HepG2 (cell line): ENCODE measurements around the gene C1orf198. TPM values are rescaled to one million over a fixed set of nuclear protein-coding genes. Genes with fewer than 3 reads are reported as not detected.

Experiments used
- ARID5B ChIP-seq: IDR thresholded peaks from 2 replicates; pipeline ENCODE4 v1.4.0; 2020; ENCODE audit warnings: mild to moderate bottlenecking, missing genetic modification reagents
- ATF7-NPFF ChIP-seq: sonication (generic); formaldehyde crosslinking; IDR thresholded peaks from 2 replicates; pipeline ENCODE4 v1.8.1; 2023; ENCODE audit warnings: mild to moderate bottlenecking, low read depth, missing genetic modification reagents, moderate library complexity
- PLRG1 ChIP-seq: fragments of 450-650 bp; conservative IDR thresholded peaks from 2 replicates; pipeline ENCODE4 v1.6.1; 2016
- POLR2A ChIP-seq, 2 experiments: IDR thresholded peaks; 2 replicates each; pipeline ENCODE4 v1.6.1; 2011; ENCODE audit warnings: low read depth in 2 of 2, low read length in 2 of 2, mild to moderate bottlenecking in 1 of 2, moderate library complexity in 1 of 2; ENCODE audit not compliant: insufficient read depth in 1 of 2
- PRDM4 ChIP-seq: sonication (generic); formaldehyde crosslinking; IDR thresholded peaks from 2 replicates; pipeline ENCODE4 v1.9.0; 2021; ENCODE audit warnings: missing genetic modification reagents, borderline replicate concordance
- TMF1 ChIP-seq: sonication (generic); formaldehyde crosslinking; IDR thresholded peaks from 2 replicates; pipeline ENCODE4 v1.8.1; 2022; ENCODE audit warnings: low read depth, missing genetic modification reagents
- ZMYM4 ChIP-seq: sonication (generic); formaldehyde crosslinking; IDR thresholded peaks from 2 replicates; pipeline ENCODE4 v1.8.1; 2023; ENCODE audit warnings: mild to moderate bottlenecking, missing genetic modification reagents
- ZNF296 ChIP-seq: sonication (generic); formaldehyde crosslinking; conservative IDR thresholded peaks from 2 replicates; pipeline ENCODE4 v1.5.0; 2020; ENCODE audit warnings: mild to moderate bottlenecking, missing genetic modification reagents
- ZNF362 ChIP-seq: sonication (generic); formaldehyde crosslinking; IDR thresholded peaks from 2 replicates; pipeline ENCODE4 v1.4.0; 2020; ENCODE audit warnings: missing genetic modification reagents, mild to moderate bottlenecking, borderline replicate concordance
- ZNF749 ChIP-seq: sonication (generic); formaldehyde crosslinking; IDR thresholded peaks from 2 replicates; pipeline ENCODE4 v1.8.0; 2022; ENCODE audit warnings: mild to moderate bottlenecking, missing genetic modification reagents, moderate library complexity, borderline replicate concordance
- polyA plus RNA-seq, 8 experiments: library from polyadenylated mRNA; depleted of rRNA in 3 of 8; stranded (reverse) in 7 of 8; unstranded in 1 of 8; fragments of >200 nt; fragmentation: Illumina TruSeq in 4 of 8; extraction: Trizol in 4 of 8; gene quantifications; 2 replicates each; pipeline versions ENCODE4 v1.2.1 to v1.2.3, GENCODE V29; 2011 to 2016; ENCODE audit warnings: low read depth in 4 of 8, missing spikeins in 1 of 8, mixed read lengths in 1 of 8; ENCODE audit not compliant: insufficient read depth in 1 of 8
- total RNA-seq, 5 experiments: library from RNA; depleted of rRNA; stranded (reverse); fragments of >200 nt; fragmentation: Illumina TruSeq; extraction: Trizol; gene quantifications; 2 replicates each; pipeline ENCODE4 v1.2.3, GENCODE V29; 2016; ENCODE audit warnings: low read depth in 1 of 5
- TF ChIP-seq, protein P1 (sequence below), 2 experiments: fragments of 450-650 bp in 1 of 2; sonication (generic) in 1 of 2; formaldehyde crosslinking in 1 of 2; IDR thresholded peaks; 2 replicates each; pipeline versions ENCODE4 v1.6.1 to v1.8.0; 2016 to 2022; ENCODE audit warnings: antibody characterized with exemption in 1 of 2, mild to moderate bottlenecking in 1 of 2, missing genetic modification reagents in 1 of 2

The C1orf198 gene
- total and polyA plus RNA-seq, 2 of the 13 experiments (the other 11 are each of a cell fraction or from before 2014, with no cell fraction given), result 12.7 to 13.4 TPM

DNA sequence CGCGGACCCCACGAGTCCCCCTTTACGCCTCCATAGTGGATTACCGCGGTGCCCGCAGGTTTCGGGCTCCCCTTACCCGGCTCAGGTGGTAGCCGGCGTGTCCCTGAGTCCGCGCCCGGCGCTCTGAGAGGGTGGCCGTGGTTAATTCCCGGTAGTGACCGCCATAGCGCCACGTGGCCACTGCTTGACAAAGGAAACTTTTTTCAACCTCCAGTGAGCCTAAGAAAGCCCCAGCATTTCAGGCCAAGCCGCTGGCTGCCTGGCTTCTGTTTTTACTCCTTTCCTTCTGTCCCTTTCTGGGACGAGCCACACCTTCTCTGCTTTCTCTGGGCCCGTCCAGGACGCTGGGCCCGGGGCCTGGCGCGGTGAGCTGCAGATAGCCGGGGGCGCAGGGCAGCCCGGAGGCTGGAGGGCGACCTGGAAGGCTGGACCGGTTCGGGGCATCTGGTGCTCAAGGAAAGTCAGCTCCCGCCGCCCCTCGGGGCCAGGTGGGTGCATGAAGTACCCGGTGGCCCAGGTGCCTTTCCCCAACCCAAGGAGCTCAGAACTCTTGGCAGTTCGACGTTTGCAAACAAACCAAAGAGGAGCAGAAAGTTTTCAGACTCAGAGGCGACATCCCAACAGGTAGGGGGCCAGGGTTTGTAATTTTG is 540 bp upstream of the C1orf198 start (continued):
- TF ChIP-seq, protein P1, sequence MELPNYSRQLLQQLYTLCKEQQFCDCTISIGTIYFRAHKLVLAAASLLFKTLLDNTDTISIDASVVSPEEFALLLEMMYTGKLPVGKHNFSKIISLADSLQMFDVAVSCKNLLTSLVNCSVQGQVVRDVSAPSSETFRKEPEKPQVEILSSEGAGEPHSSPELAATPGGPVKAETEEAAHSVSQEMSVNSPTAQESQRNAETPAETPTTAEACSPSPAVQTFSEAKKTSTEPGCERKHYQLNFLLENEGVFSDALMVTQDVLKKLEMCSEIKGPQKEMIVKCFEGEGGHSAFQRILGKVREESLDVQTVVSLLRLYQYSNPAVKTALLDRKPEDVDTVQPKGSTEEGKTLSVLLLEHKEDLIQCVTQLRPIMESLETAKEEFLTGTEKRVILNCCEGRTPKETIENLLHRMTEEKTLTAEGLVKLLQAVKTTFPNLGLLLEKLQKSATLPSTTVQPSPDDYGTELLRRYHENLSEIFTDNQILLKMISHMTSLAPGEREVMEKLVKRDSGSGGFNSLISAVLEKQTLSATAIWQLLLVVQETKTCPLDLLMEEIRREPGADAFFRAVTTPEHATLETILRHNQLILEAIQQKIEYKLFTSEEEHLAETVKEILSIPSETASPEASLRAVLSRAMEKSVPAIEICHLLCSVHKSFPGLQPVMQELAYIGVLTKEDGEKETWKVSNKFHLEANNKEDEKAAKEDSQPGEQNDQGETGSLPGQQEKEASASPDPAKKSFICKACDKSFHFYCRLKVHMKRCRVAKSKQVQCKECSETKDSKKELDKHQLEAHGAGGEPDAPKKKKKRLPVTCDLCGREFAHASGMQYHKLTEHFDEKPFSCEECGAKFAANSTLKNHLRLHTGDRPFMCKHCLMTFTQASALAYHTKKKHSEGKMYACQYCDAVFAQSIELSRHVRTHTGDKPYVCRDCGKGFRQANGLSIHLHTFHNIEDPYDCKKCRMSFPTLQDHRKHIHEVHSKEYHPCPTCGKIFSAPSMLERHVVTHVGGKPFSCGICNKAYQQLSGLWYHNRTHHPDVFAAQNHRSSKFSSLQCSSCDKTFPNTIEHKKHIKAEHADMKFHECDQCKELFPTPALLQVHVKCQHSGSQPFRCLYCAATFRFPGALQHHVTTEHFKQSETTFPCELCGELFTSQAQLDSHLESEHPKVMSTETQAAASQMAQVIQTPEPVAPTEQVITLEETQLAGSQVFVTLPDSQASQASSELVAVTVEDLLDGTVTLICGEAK (IDR thresholded peaks at IDR 0.05), result no peak
- TF ChIP-seq, protein P1 (CRISPR knock-in tag; IDR thresholded peaks at IDR 0.05), result peak; percentile 50
- TF ChIP-seq ZNF296 (no peak), ARID5B (0 out of 2 replicates have a peak, but pooled peaks have one; percentile 7), TMF1 (CRISPR knock-in tag) (no peak), PRDM4 (CRISPR knock-in tag) (no peak), ZNF749 (0 out of 2 replicates have a peak, but pooled peaks have one; percentile 28), ZNF362 (CRISPR knock-in tag) (no peak), ZMYM4 (CRISPR knock-in tag) (peak; percentile 32; the same call in 1 of the 2 replicates), PLRG1 (no peak), POLR2A (IDR thresholded peaks at IDR 0.05; ENCODE audit: insufficient read depth in 1 of 2, low read depth in 2 of 2, low read length in 2 of 2) (0 out of 4 replicates have a peak, but pooled peaks of 1 of the 2 experiments have one; percentile 46), ATF7-NPFF (no peak)
